ENCODE data around the gene ATP9B.

The ATP9B gene

GRCh38 chr18:79343567-79344207, 274.5 kb downstream of the ATP9B start:
- peaks cover 50% of the 10 kb centered on the region for H3K36me3 ChIP-seq (ENCODE audit: insufficient read depth, insufficient read length, low read length)
- H3K9ac ChIP-seq (ENCODE audit: insufficient read length, low read depth) = no peak overlapping the region
- no peaks in the 10 kb centered on the region for H3K4me1 ChIP-seq (ENCODE audit: insufficient read depth, insufficient read length)
- no peak for DNase-seq (ENCODE audit: low read depth, low spot score)
- no peaks in the 10 kb centered on the region for H3K27me3 ChIP-seq (ENCODE audit: insufficient read depth, insufficient read length)
- TF ChIP-seq SUZ12 (IDR thresholded peaks at IDR 0.05; ENCODE audit: extremely low read depth, insufficient read depth, insufficient read length) (no peak), YY1 (IDR thresholded peaks at IDR 0.05; ENCODE audit: insufficient read depth, insufficient read length) (no peak), ZNF274 (IDR thresholded peaks at IDR 0.05; ENCODE audit: low read depth, low read length) (no peak)
- no peaks in the 10 kb centered on the region for H3K9me3 ChIP-seq (ENCODE audit: insufficient read depth, low read length)
- no peak overlapping the region for H3K4me3 ChIP-seq (ENCODE audit: insufficient read length, low read depth)

DNA sequence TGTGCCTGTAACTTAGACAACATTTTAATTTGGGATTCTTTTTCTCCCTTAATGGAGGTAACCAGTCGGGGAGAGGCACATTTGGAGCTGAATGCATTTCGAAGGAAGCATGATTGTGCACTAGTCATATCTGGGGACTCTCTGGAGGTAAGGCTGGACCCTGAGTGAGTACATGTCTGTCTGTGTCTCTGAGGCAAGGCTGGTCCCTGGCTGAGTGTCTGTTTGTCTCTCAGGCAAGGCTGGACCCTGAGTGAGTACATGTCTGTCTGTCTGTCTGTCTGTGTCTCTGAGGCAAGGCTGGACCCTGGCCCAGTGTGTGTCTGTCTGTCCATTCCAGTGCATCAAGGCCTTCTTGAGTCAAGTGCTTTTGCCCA, 275.0 kb downstream of the ATP9B start:
- TF ChIP-seq YY1 (IDR thresholded peaks at IDR 0.05; ENCODE audit: insufficient read depth, insufficient read length) = no peak
- TF ChIP-seq ZNF274 (IDR thresholded peaks at IDR 0.05; ENCODE audit: low read depth, low read length) = no peak
- TF ChIP-seq SUZ12 (IDR thresholded peaks at IDR 0.05; ENCODE audit: extremely low read depth, insufficient read depth, insufficient read length) = no peak
- no peak overlapping the region for H3K4me3 ChIP-seq (ENCODE audit: insufficient read length, low read depth)
- H3K9me3 ChIP-seq (ENCODE audit: insufficient read depth, low read length) = no peaks in the 10 kb centered on the region
- DNase-seq (ENCODE audit: low read depth, low spot score) = no peak
- H3K36me3 ChIP-seq (ENCODE audit: insufficient read depth, insufficient read length, low read length) = peaks cover 45% of the 10 kb centered on the region
- H3K9ac ChIP-seq (ENCODE audit: insufficient read length, low read depth) = no peak overlapping the region
- H3K27me3 ChIP-seq (ENCODE audit: insufficient read depth, insufficient read length) = no peaks in the 10 kb centered on the region
- H3K4me1 ChIP-seq (ENCODE audit: insufficient read depth, insufficient read length) = no peaks in the 10 kb centered on the region

DNA sequence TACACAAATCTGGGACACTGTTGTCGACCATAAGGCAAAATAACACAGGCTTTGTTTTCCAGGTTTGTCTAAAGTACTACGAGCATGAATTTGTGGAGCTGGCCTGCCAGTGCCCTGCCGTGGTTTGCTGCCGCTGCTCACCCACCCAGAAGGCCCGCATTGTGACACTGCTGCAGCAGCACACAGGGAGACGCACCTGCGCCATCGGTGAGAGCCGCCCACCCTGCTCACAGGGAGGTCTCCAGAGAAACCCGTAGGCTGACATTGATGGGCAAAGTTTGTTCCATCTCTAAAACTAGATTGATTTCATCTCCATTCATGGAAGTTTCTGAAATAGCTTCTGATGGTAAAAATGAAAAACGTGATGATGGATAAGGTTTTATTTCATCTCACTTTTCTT, 276.2 kb downstream of the ATP9B start:
- Histone ChIP-seq H3K9ac (ENCODE audit: insufficient read length, low read depth) (no peak overlapping the region), H3K36me3 (ENCODE audit: insufficient read depth, insufficient read length, low read length) (peaks cover 50% of the 10 kb centered on the region), H3K9me3 (ENCODE audit: insufficient read depth, low read length) (no peaks in the 10 kb centered on the region), H3K4me1 (ENCODE audit: insufficient read depth, insufficient read length) (no peaks in the 10 kb centered on the region), H3K4me3 (ENCODE audit: insufficient read length, low read depth) (no peak overlapping the region), H3K27me3 (ENCODE audit: insufficient read depth, insufficient read length) (no peaks in the 10 kb centered on the region)
- no peak for DNase-seq (ENCODE audit: low read depth, low spot score)
- no peak for TF ChIP-seq YY1 (IDR thresholded peaks at IDR 0.05; ENCODE audit: insufficient read depth, insufficient read length)
- TF ChIP-seq ZNF274 (IDR thresholded peaks at IDR 0.05; ENCODE audit: low read depth, low read length) = no peak
- no peak for TF ChIP-seq SUZ12 (IDR thresholded peaks at IDR 0.05; ENCODE audit: extremely low read depth, insufficient read depth, insufficient read length)

- DNase-seq (ENCODE audit: low read depth, low spot score) = no peak
- Histone ChIP-seq H3K36me3 (ENCODE audit: insufficient read depth, insufficient read length, low read length) (peaks cover 50% of the 10 kb centered on the region), H3K27me3 (ENCODE audit: insufficient read depth, insufficient read length) (no peaks in the 10 kb centered on the region), H3K9ac (ENCODE audit: insufficient read length, low read depth) (no peak overlapping the region), H3K9me3 (ENCODE audit: insufficient read depth, low read length) (no peaks in the 10 kb centered on the region), H3K4me1 (ENCODE audit: insufficient read depth, insufficient read length) (no peaks in the 10 kb centered on the region), H3K4me3 (ENCODE audit: insufficient read length, low read depth) (no peak overlapping the region)
- TF ChIP-seq ZNF274 (IDR thresholded peaks at IDR 0.05; ENCODE audit: low read depth, low read length) (no peak), YY1 (IDR thresholded peaks at IDR 0.05; ENCODE audit: insufficient read depth, insufficient read length) (no peak), SUZ12 (IDR thresholded peaks at IDR 0.05; ENCODE audit: extremely low read depth, insufficient read depth, insufficient read length) (no peak)
Measured at GRCh38 chr18:79345981-79346380, 276.8 kb downstream of the ATP9B start.

GRCh38 chr18:79348066-79348465, 278.9 kb downstream of the ATP9B start:
- peaks cover 50% of the 10 kb centered on the region for H3K36me3 ChIP-seq (ENCODE audit: insufficient read depth, insufficient read length, low read length)
- no peak for TF ChIP-seq YY1 (IDR thresholded peaks at IDR 0.05; ENCODE audit: insufficient read depth, insufficient read length)
- no peaks in the 10 kb centered on the region for H3K27me3 ChIP-seq (ENCODE audit: insufficient read depth, insufficient read length)
- no peak overlapping the region for H3K4me3 ChIP-seq (ENCODE audit: insufficient read length, low read depth)
- no peak overlapping the region for H3K9ac ChIP-seq (ENCODE audit: insufficient read length, low read depth)
- no peaks in the 10 kb centered on the region for H3K9me3 ChIP-seq (ENCODE audit: insufficient read depth, low read length)
- no peaks in the 10 kb centered on the region for H3K4me1 ChIP-seq (ENCODE audit: insufficient read depth, insufficient read length)
- no peak for DNase-seq (ENCODE audit: low read depth, low spot score)

DNA sequence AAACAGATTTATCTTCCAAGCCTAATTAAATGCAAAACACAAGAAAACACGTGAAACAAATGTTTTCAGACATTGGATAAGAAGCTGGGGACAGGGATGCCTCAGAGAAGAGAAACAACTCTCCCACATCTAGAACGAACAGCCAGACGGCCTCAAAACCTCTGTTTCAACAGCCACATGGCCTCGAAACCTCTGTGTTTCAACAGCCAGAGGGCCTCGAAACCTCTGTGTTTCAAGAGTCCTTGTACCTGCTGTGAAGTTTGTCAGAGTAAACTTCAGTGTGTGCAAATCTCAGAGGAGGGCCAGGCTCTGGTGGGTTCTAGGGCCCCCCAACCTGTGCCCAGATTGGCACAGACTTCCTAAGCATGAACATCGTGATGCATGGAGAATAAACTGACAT, 283.2 kb downstream of the ATP9B start:
- Histone ChIP-seq H3K9me3 (ENCODE audit: insufficient read depth, low read length) (no peaks in the 10 kb centered on the region), H3K27me3 (ENCODE audit: insufficient read depth, insufficient read length) (no peaks in the 10 kb centered on the region), H3K4me3 (ENCODE audit: insufficient read length, low read depth) (no peak overlapping the region), H3K36me3 (ENCODE audit: insufficient read depth, insufficient read length, low read length) (peaks cover 14% of the 10 kb centered on the region), H3K4me1 (ENCODE audit: insufficient read depth, insufficient read length) (no peaks in the 10 kb centered on the region), H3K9ac (ENCODE audit: insufficient read length, low read depth) (no peak overlapping the region)
- TF ChIP-seq ZNF274 (IDR thresholded peaks at IDR 0.05; ENCODE audit: low read depth, low read length) (no peak), YY1 (IDR thresholded peaks at IDR 0.05; ENCODE audit: insufficient read depth, insufficient read length) (no peak), SUZ12 (IDR thresholded peaks at IDR 0.05; ENCODE audit: extremely low read depth, insufficient read depth, insufficient read length) (no peak)
- DNase-seq (ENCODE audit: low read depth, low spot score) = no peak

DNA sequence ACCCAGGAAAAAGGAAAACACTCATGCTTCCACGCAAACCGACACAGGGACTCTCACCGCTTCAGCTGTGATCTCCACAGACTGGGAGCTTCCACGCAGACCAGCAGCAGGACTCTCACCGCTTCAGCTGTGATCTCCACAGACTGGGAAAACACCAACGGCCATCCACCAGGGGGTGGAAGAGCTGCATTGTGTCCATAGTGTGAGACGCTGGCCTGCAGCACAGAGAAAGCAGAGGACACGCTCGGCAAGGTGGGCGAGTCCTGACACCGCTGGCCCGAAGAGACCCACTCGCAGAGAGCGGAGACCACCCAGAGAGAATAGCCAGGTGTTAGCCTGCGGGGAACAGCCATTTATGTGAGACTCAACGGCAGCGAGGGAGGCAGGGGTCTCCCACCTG, 284.1 kb downstream of the ATP9B start:
- Histone ChIP-seq H3K4me3 (ENCODE audit: insufficient read length, low read depth) (no peak overlapping the region), H3K4me1 (ENCODE audit: insufficient read depth, insufficient read length) (no peaks in the 10 kb centered on the region), H3K36me3 (ENCODE audit: insufficient read depth, insufficient read length, low read length) (peaks cover 6% of the 10 kb centered on the region), H3K27me3 (ENCODE audit: insufficient read depth, insufficient read length) (no peaks in the 10 kb centered on the region), H3K9ac (ENCODE audit: insufficient read length, low read depth) (no peak overlapping the region), H3K9me3 (ENCODE audit: insufficient read depth, low read length) (no peaks in the 10 kb centered on the region)
- TF ChIP-seq SUZ12 (IDR thresholded peaks at IDR 0.05; ENCODE audit: extremely low read depth, insufficient read depth, insufficient read length) = no peak
- no peak for TF ChIP-seq YY1 (IDR thresholded peaks at IDR 0.05; ENCODE audit: insufficient read depth, insufficient read length)
- no peak for TF ChIP-seq ZNF274 (IDR thresholded peaks at IDR 0.05; ENCODE audit: low read depth, low read length)
- no peak for DNase-seq (ENCODE audit: low read depth, low spot score)
